Suppressor macrophage treated with lipopolysaccharide for 1 hour (primary cell): Measurements from ENCODE around the gene MBD4.
"Not testable (repeated sequence)": the region's sequence is repeated elsewhere in the genome, so short reads cannot be mapped to it uniquely, and the experiment has no call there.

Experiments used
- DNase-seq, 3 donors: peaks; one replicate each; pipeline ENCODE4 v3.0.0-alpha.2; 2020 to 2022

MBD4 gene

DNA sequence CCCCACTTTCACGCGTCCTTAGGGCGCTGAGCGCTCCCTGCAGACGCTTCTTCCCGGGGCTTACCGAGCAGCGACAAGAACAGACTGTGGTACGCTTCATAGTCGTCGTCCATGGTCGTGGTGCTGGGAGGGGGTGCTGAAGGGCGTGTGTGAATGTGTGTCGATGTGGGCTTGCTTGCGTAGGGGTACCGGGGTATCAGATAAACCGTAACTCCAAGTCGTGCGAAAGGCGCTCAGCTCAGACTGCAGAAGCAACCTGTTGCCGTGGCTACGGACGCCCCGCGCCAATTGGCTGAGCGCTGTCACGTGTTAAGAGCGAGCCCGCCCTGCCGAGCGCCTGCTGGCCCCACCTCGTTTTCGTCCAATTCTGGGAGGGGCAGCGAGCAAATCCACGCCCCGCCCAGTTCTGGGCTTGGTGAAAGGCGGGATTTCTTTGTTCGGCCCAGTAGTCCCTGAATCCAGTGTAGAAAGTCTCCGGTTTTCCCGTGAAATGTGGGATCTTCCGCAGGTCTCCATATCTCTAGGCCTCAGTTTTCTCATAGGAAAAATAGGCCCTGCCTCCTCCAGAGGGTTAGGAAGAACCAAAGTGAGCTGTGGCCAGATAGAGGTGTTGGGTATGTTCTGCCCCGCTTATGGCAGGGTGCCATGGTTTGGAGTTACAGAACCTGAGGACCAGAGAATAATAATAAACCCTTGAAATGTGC is 11.2 kb downstream of the MBD4 start, which contains the start of gene EFCAB12:
EFCAB12 (minus strand) TSS at position 261 of the 704 bp plus-strand sequence; CDS start at position 113, 148 bp downstream.
- DNase-seq = peak; percentile 92 to 95 (median 93)

GRCh38 chr3:129428007-129428375 is 11.8 kb downstream of the MBD4 start:
- DNase-seq = no peak

- DNase-seq = no peak
Observed at GRCh38 chr3:129425619-129426018, 14.1 kb downstream of the MBD4 start.

GRCh38 chr3:129425213-129425612 is 14.5 kb downstream of the MBD4 start:
- peak in 1 of 3 donors; percentile 43 for DNase-seq

DNA sequence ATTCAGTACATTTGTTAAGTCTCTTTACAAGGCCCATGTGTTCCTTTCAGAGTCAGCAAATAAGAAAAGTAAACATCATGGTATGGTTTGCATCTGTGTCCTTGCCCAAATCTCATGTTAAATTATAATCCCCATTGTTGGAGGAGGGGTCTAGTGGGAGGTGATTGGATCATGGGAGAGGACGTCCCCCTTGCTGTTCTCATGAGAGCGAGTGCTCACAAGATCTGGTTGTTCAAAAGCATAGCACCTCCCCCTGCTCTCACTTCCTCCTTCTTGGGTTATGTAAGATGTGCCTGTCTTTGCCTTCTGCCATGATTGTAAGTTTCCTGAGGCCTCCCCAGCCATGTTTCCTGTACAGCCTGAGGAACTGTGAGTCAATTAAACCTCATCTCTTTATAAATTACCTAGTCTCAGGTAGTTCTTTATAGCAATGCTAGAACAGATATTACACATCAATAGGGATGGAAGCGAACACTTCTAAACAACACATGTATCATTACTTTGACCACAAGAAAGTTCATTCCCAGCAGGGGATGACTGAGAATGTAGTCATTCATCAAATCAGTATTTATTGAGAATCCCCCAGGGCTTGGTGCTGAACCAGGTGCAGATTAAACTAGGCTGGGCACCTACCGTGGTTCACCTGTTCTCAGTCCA is 15.4 kb downstream of the MBD4 start:
- DNase-seq = peak; percentile 59 to 70 (median 69)

- no peak for DNase-seq
Observed at GRCh38 chr3:129422897-129423296, 16.9 kb downstream of the MBD4 start.

DNA sequence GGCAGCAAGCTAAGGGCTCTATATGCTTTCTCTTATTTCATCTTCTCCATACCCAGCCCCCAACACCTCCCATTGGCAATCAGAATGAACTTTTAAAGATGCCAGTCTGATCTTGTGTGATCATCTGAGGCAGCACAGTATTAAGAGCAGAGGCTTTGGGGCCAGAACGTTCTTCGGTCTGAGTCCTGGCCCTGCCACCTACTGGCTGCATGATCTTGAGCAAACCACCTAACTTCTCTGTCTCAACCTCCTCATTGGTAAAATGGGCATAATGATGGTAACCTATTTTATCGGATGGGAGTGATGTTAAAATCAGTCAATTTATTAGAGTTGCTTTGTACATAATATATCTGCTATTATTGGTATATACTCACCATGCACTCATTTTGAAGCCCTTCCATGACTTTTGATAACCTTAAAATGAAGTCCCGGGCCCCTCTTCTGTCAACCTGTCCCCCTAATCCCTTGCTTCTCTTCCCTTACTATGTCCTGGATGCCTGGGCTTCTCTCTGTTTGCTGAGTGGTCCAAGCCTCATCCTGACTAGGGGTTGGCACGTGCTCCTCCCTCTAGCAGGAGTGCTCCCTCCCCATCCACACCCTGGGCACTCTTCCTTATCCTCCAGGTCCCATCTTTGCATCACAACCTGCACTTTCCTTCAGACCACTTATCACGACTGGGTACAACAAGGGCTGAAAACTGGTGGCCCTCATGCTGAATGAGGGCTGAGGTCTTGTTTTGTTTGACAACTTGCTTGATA is 17.6 kb downstream of the MBD4 start:
- DNase-seq = no peak

DNA sequence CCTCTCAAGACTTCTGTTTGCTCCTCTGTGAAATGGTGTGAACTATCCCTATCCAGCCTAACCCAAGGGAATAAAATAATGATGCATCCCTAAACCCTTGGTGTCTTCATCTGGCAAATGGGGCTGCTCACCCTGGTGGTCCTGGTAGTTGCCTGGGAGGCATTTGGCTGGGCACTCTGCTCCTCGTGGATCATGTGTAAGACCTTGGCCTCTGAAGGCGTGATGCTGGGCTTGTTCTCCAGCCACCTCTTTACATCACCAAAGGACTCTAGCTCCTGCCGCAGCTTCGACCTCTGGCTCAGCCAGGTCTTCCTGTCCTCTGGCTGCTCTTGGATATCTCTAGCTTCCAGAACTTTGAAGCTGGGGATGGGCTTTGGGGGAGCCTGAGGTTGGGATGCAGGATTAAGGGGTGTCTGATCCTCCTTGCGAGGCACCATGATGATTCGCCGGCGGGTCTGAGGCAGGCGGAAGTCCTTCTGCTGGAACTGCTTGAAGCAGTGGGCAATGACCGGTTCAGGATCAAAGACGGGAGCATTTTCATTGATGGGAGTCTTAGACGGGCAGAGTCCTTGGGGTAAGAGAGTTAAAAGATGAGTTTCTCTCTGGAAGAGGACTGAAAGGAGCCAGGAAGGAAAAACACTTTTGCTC is 18.4 kb downstream of the MBD4 start:
- DNase-seq = no peak

- no peak for DNase-seq
Observed at GRCh38 chr3:129419476-129419875, 20.3 kb downstream of the MBD4 start.

DNA sequence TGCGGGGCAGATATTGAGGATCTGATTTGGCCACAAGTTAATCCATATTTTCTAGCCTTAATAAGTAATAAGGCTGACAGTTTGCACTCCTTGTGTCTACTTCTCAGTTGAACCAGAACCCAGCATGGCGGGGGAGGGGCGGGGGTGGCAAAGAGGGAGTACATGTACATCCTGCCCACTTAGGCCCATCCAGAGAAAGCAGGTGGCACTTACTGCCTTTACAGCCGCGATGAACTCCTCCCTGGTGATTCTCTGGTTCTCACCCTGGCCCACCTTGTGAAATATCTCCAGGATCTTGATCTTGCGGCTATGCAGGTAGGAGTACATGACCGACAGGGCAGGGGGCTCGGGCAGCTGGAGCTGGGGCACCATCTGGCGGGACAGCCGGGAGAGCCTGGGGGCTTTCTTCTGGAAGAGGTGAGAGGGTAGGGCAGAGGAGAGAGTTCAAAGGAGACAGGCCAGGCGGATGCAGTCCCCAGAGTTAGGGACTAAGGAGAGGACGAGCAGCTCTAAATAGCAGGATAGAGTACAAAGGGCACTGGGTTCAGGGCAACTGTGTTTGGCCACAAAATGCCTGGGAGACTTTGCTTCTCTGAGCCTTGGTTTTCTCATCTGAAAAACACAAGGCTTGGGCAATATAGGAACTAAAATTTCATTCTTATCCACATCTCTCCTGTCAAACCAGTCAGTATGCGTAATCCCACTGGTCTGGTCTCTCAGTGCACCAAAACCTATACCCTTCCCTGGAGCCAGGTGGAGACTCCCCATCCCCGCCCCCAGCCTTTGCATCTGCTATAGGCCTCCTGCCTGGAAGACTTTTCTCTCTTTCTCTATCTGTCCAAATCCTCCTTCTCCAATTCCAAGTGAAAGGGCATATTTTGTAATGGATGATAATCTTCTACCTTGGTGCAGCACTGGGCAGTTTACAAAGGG is 21.4 kb downstream of the MBD4 start:
- DNase-seq = no peak

DNA sequence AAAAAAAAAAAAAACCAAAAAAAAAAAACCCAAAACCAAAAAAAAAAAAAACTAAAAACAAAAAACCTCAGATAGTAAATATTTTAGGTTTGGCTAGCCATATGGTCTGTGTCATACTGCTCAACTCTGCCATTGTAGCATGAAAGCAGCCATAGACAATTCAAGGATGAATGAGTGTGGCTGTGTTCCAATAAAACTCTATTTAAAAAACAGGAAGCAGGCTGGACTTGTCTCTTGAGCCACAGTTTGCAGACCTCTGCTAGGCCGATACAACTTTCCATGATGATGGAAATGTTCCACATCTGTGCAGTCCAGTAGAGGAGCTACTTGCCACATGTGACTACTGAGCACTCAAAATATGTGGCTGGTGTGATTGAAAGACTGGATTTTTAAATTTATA is 22.4 kb downstream of the MBD4 start:
- DNase-seq = peak in 2 of 3 donors; percentile 20 to 36

GRCh38 chr3:129416415-129416814 is 23.3 kb downstream of the MBD4 start:
- DNase-seq = no peak

DNA sequence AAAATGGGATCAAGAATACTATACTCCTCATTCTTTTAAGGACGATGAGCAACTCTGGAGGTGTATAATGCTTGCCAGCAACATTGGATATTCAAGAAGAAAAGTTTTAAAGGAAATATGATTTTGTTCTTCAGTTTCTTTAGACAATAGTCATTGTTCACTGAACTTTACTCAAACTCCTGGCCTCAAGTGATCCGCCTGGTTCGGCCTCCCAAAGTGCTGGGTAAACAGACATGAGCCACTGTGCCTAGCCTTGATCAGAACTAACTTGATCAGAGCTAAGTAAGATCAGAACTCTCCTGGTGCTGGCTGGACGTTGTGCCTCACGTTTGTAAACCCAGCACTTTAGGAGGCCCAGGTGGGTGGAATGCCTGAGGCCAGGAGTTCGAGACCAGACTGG is 23.9 kb downstream of the MBD4 start:
- DNase-seq = no peak

DNA sequence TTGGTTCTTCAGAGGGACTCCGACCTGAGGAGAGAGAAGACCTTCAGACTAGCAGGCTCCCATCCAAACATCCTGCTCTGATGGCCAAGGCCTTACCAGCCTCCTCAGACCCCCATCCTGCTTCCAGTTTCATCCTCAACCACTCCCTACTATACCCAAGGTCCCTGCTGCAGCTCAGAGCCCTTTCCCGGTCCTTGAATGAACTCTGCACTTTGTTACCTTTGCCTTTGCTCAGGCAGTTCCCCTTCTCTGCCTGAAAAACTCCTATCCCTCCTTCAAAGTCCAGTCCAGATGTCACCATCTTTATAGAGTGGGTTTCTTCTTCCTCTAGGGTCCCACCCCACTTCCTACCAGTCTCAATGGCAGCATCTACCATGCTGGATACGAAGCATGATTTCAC is 24.4 kb downstream of the MBD4 start:
- no peak for DNase-seq

- no peak for DNase-seq
Observed at GRCh38 chr3:129413687-129414506, 25.9 kb downstream of the MBD4 start.

- not testable (repeated sequence) for DNase-seq
Observed at GRCh38 chr3:129413238-129413637, 26.5 kb downstream of the MBD4 start.

- no peak for DNase-seq
Observed at GRCh38 chr3:129412542-129413198, 27.1 kb downstream of the MBD4 start.

DNA sequence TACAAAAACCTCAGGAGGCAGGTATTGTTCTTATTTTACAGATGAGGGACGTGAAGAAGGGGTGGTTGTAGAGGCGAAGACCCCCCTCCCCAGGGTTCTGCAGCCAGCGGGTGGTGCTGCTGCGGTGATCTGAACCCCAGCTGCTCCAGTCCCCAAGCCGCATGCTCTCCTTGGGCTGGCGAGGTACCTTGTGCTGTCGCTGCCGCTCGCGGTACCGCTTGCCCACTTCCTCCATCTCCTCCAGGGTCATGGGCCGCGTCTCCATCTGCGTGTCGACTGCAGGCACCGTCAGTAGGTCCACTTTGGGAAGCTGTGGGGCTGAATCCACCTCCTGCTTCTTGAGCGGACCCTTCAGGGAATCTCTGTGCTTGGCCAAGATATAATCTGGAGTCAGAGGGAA is 28.8 kb downstream of the MBD4 start:
- no peak for DNase-seq

GRCh38 chr3:129409541-129409940 is 30.2 kb downstream of the MBD4 start:
- DNase-seq = no peak

GRCh38 chr3:129404610-129405009 is 35.1 kb downstream of the MBD4 start:
- DNase-seq = no peak

DNA sequence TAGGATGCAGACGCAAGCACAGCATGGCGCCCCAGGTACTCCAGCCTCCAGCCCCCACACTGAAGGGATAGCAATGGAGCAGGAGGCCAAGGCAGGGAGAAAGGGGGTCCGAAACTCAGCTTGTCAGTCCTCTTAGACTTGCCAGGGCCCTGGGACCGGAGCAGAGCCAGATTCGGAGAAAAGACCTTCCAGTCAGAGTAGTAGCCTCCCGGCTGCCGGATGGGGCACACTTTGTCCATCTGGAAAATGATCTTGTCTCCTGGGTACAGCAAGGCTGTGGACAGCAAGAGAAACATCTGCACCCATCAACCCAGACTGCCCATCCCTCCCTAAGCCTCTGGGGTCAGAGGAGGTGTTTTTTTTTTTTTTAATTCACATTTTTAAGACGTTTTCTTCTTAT is 35.6 kb downstream of the MBD4 start:
- DNase-seq = no peak
